Measurements from ENCODE around the gene CFTR.

Gene CFTR

GRCh38 chr7:117459735-117460134 lies 20.1 kb upstream of the CFTR start:
- TF ChIP-seq, protein P1, sequence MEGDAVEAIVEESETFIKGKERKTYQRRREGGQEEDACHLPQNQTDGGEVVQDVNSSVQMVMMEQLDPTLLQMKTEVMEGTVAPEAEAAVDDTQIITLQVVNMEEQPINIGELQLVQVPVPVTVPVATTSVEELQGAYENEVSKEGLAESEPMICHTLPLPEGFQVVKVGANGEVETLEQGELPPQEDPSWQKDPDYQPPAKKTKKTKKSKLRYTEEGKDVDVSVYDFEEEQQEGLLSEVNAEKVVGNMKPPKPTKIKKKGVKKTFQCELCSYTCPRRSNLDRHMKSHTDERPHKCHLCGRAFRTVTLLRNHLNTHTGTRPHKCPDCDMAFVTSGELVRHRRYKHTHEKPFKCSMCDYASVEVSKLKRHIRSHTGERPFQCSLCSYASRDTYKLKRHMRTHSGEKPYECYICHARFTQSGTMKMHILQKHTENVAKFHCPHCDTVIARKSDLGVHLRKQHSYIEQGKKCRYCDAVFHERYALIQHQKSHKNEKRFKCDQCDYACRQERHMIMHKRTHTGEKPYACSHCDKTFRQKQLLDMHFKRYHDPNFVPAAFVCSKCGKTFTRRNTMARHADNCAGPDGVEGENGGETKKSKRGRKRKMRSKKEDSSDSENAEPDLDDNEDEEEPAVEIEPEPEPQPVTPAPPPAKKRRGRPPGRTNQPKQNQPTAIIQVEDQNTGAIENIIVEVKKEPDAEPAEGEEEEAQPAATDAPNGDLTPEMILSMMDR (IDR thresholded peaks at IDR 0.05), result no peak

DNA sequence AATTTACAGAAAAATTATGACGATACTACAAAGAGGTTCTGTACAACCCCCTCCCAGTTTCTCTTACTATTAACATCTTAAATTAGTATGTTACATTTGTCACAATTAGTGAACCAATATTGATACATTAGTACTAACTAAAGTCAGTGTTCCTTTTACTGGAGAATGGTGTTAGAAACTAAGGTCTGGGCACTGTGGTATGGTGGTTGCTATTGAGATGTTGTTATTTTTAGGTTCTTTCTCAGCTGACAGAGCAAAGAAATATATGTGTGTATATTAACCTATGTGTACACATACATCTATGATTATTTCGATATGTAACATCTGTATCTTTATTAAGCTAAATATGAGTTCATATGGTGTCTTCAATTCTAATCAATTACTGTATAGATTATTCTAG lies 11.7 kb upstream of the CFTR start:
- TF ChIP-seq, protein P1 (IDR thresholded peaks at IDR 0.05), result no peak

DNA sequence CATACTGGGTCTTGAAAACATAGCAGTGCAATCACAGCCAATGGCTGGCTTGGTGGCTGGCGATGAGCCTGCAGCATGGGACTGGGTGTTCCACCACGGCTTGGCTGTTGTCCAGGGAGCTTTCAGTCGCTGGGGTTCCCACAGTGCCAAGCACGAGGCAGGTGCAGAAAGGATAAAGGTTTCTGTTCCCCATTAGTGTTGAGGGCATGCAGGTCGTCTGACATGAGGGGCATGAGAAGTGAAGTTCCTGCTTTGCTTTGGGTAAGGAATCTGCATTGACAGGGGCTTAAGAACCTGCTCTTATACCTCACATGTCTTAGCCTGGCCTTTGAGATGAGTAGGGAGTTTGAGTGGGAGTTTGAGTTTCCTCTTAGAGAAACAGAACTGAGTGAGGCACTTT lies 9.0 kb upstream of the CFTR start:
- TF ChIP-seq, protein P1 (IDR thresholded peaks at IDR 0.05), result no peak

- TF ChIP-seq, protein P1 (IDR thresholded peaks at IDR 0.05), result no peak
These were observed 7.5 kb upstream of the CFTR start for GRCh38 chr7:117472335-117472734.

GRCh38 chr7:117476557-117477215 lies 3.1 kb upstream of the CFTR start:
- TF ChIP-seq, protein P1 (IDR thresholded peaks at IDR 0.05), result no peak

GRCh38 chr7:117478836-117479224 lies 995 bp upstream of the CFTR start:
- TF ChIP-seq, protein P1 (IDR thresholded peaks at IDR 0.05), result no peak

DNA sequence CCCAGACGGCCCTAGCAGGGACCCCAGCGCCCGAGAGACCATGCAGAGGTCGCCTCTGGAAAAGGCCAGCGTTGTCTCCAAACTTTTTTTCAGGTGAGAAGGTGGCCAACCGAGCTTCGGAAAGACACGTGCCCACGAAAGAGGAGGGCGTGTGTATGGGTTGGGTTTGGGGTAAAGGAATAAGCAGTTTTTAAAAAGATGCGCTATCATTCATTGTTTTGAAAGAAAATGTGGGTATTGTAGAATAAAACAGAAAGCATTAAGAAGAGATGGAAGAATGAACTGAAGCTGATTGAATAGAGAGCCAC lies 184 bp downstream of the CFTR start:
- TF ChIP-seq, protein P1 (IDR thresholded peaks at IDR 0.05), result no peak

DNA sequence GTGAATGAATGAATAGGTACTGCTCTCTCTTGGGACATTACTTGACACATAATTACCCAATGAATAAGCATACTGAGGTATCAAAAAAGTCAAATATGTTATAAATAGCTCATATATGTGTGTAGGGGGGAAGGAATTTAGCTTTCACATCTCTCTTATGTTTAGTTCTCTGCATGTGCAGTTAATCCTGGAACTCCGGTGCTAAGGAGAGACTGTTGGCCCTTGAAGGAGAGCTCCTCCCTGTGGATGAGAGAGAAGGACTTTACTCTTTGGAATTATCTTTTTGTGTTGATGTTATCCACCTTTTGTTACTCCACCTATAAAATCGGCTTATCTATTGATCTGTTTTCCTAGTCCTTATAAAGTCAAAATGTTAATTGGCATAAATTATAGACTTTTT lies 1.2 kb downstream of the CFTR start:
- TF ChIP-seq, protein P1 (IDR thresholded peaks at IDR 0.05), result peak; percentile 56
